HL-60 (cell line): ENCODE measurements around the gene AP1M2.

ENCODE experiments used
- CTCF ChIP-seq: IDR thresholded peaks from one replicate; pipeline ENCODE4 v1.5.1; 2011; ENCODE audit warnings: low read length, control low read depth, inconsistent platforms; ENCODE audit not compliant: insufficient read depth
- GABPA ChIP-seq: IDR thresholded peaks from 2 replicates; pipeline ENCODE4 v1.6.1; 2012; ENCODE audit warnings: low read depth
- POLR2AphosphoS5 ChIP-seq: IDR thresholded peaks from 2 replicates; pipeline ENCODE4 v1.6.1; 2012; ENCODE audit warnings: low read depth
- REST ChIP-seq: IDR thresholded peaks from 2 replicates; pipeline ENCODE4 v1.6.1; 2012; ENCODE audit warnings: low read depth; ENCODE audit not compliant: insufficient replicate concordance
- SPI1 ChIP-seq: IDR thresholded peaks from 2 replicates; pipeline ENCODE4 v1.6.1; 2012; ENCODE audit warnings: low read depth, mild to moderate bottlenecking, borderline replicate concordance

- no peak for TF ChIP-seq REST
- no peak for TF ChIP-seq CTCF
- TF ChIP-seq POLR2AphosphoS5 = no peak
- TF ChIP-seq SPI1 = no peak
- TF ChIP-seq GABPA = no peak
Measured at GRCh38 chr19:10535613-10536012, 51.5 kb downstream of the AP1M2 start.
